HG03097 (cell line): ENCODE measurements around the gene PBRM1.

Source experiments
- ATAC-seq: cut with Tn5 transposase; IDR thresholded peaks from one replicate; pipeline ENCODE4 v1.9.1; 2021; ENCODE audit not compliant: unreplicated experiment, low FRiP score

Gene PBRM1

DNA sequence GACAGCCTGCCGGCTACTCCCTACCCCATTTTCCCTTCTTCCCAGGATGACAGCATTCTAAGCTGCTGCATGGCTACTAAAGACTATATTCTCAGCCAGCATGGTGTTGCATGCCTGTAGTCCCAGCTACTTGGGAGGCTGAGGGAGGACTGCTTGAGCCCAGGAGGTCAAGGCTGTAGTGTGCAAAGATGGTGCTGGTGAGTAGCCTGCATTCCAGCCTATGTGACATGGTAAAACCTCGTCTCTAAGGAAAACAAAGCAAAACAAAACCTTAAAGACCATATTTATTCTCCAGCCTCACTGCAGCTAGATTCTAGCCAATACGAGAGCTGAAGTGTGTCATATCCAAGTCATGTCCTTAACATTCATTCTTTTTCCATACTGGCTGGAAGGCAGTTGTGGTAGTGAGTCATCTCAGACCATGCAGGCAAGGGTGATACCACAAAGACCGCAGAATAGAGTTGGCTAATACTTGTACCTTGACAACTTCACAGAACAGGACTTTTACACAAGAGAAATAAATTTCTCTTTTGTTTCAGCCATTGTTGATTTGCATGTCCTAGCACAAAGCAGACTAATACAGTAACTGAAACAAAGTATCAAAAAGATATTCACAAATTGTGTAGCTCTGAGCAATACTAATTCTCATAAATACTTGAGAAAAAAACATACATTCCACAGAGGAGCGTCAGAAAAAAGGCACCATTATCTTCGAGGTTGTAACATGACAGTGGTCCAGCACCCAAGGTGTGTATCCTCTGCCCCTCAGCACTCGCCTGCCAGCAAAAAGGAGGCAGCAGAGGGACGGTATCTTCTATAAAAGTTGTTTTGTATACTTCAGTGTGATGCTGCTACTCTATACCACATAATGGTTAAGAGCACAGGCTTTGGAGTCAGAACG is 14.8 kb downstream of the PBRM1 start:
- no peak for ATAC-seq

DNA sequence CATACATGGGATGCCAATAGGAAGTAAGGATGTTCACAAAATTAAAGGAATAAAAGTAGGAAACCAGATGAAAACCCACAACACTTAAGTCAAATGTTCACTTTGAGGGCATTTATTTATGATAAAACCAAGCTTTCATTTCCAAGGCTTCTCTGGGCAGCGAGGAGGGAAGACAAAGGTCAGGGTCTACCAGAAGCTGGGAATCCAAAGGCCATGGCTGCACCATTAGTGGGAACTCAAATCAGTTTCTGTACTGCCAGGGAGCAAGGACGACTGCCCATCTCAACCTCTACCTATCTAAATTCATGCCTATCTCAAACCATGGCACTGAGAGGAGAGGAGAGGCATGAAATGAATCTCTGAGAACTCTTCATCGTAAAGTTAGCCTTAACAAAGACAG is 22.6 kb downstream of the PBRM1 start:
- no peak for ATAC-seq

DNA sequence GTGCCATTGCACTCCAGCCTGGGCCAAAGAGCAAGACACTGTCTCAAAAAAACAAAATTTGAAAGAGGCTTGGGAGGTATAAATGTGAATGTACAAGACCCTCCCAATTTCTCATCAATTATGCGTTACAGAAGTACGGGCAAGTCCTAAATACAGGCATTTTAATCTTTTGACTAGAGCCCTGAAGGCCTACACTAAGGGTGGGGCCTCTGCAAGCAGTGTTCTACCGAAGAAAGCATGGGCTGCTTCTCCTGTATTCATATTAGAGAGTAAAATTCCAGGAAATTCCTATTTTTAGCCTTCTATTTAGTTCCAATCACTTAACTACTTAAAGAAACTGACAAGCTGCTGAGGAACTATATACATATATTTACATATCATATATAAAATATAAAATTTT is 25.7 kb downstream of the PBRM1 start:
- ATAC-seq = no peak

- no peak for ATAC-seq
These were observed 29.8 kb downstream of the PBRM1 start for GRCh38 chr3:52655895-52656294.

GRCh38 chr3:52651592-52651991 is 34.1 kb downstream of the PBRM1 start:
- ATAC-seq = no peak

DNA sequence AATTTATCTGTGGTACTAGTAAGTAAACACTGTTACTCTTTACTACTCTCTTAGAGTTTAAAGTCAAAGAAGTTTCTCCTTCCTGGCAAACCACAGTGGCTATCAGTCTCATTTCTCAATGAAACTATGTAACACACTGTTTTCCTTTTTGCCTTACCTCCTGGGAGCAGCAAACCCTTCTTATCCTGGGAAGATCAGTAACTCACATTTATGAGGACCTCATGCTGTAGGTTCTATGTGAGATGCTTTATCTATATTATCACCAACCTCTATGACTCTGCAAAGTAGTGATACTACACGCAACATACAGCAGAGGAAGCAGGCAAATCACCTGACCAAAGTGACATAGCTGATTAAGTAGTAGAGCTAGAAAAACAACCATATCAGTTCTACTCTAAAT is 35.3 kb downstream of the PBRM1 start:
- no peak for ATAC-seq

- ATAC-seq = no peak
These were observed 36.1 kb downstream of the PBRM1 start for GRCh38 chr3:52649461-52650210.

GRCh38 chr3:52645549-52645948 is 40.2 kb downstream of the PBRM1 start:
- no peak for ATAC-seq

DNA sequence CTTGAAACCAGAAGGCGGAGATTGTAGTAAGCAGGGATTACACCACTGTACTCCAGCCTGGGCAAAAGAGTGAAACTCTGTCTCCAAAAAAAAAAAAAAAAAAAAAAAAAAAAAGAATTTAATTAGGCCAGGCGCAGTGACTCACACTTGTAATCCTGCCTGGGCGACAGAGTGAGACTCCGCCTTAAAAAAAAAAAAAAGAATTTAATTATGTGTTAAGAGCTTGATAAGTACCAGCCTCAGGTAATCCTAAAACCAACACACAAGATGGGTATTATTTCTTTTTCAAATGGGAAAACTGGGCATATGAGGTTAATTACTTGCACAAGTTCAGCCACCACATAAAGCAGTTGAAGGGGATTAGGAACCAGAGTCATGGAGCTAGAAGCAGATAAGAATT is 49.0 kb downstream of the PBRM1 start:
- ATAC-seq = no peak

DNA sequence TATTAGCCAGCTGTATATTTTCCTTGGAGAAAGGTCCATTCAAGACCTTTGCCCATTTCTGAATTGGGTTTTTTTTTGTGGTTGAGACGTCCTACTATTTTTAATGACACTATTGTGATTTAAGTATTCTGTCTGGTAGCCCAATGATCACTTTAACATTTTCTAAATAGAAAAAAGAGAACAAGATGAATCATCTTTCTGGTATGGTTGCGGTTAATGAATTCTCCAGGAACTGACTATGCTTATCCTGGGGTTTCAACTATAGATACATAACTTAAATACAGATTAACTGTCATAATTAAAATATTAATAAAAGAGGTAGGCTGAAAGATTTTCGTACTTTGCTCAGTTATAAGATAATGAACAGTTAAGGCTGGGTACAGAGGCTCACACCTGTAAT is 51.9 kb downstream of the PBRM1 start:
- ATAC-seq = no peak

- ATAC-seq = no peak
These were observed 60.7 kb downstream of the PBRM1 start for GRCh38 chr3:52625041-52625440.

DNA sequence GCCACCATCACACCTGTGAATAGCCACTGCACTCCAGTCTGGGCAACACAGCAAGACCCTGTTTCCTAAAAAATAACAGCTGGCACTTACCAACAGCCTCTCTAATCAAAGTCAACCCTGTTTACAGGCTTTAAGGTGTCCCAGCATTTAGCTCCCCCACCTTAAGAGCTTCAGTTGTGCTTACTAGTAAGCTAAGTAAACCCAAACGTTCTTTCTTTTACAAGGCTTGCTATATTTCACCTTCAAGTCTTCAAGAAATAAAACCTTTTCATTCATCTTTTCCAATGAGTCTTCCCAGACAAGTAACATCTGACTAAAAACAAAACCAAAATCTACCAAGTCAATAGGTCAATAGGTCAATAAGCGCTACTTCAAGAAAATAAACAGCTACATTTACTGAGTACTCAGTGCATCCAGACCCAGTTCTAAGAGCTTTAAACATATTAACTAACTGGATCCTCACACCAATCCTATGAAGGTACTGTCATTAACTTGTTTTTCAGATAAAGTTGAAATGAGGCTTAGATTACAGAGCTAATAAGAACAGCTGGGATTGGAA is 62.4 kb downstream of the PBRM1 start:
- no peak for ATAC-seq

GRCh38 chr3:52620580-52620979 is 65.1 kb downstream of the PBRM1 start:
- no peak for ATAC-seq

DNA sequence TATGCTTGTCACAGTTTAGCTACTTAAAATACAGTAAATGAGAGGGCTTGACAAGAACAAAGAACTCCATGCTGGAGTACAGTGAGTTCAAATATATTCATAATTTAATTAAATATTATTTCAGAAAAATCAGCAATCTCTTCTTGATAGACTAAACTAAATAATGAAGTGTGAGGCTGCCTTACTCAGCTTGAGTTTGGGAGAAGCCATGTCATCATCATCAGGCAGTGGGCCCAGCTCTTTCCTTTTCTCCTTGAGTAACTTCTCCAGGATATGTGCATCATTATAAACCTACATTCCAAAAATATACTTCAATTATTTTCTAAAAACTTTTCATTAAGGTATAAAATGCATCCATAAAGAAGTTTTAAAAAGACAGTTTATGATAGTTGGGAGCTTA is 70.5 kb downstream of the PBRM1 start:
- ATAC-seq = no peak

GRCh38 chr3:52614689-52615088 is 71.0 kb downstream of the PBRM1 start:
- no peak for ATAC-seq

DNA sequence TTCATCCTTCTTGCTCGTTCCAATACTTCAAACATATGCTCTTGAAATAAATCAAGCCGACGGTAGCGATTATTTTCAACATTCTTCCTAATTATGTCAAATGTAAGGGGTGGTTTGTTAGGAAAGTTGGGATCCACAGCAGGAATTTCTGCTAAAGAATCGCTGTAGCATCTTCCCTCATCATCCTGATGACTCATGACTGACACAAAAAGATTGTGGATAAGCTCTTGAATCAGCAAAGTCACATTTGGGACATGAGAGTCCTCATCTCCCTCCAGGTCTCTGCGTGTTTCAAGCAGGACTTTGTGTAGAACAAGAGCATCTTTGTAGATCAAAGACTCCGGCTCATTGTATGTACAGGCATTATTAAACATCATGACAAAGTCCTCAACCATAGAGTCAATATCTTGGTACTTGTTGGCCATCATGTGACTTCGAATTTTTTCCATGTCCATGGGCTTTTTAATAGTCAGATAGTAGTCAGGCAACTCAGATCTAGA is 76.3 kb downstream of the PBRM1 start:
- no peak for ATAC-seq

- ATAC-seq = no peak
These were observed 77.4 kb downstream of the PBRM1 start for GRCh38 chr3:52608337-52608736.

DNA sequence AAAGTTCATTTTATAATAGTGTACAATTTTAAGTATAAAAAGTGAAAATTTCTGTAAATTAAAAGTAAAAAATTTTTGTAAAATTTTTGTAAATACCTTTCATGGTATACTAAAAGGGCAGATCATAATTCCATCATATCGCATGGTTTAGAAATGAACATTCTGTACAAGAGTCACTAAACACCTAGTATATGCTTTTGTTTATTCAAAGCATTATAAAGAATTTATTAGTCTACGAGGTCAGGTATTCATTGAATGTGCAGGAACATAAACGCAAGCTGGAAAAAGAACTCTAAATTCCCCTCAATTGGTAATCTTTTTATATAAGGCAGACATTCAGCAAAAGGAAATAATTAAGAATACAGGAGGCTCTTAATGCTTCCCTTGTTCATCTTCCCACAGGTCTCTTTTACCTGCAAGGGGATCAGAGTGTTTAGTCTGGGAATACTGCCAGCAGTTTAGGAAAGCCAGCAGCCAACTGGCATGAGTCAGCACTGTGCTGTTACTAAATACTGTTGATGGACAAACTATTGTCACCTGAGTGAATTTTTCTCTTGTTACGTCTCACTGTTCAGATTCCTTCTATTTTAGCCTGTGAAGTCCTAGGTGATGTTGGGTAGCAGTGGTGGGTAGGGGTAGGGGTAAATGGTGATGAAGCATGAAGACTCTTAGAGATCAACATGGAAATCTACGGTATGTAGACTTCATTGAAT is 79.2 kb downstream of the PBRM1 start:
- no peak for ATAC-seq

- no peak for ATAC-seq
These were observed 85.5 kb downstream of the PBRM1 start for GRCh38 chr3:52600258-52600657.

- no peak for ATAC-seq
These were observed 89.0 kb downstream of the PBRM1 start for GRCh38 chr3:52596658-52597265.
